GM19463 (cell line): Measurements from ENCODE around the gene OR4A5.
"Not testable (repeated sequence)": the region's sequence is repeated elsewhere in the genome, so short reads cannot be mapped to it uniquely, and the experiment has no call there.

Experiments
- ATAC-seq: cut with Tn5 transposase; IDR thresholded peaks from one replicate; pipeline ENCODE4 v1.9.1; 2021; ENCODE audit warnings: mild to moderate bottlenecking, moderate library complexity; ENCODE audit not compliant: unreplicated experiment

Gene OR4A5, protein sequence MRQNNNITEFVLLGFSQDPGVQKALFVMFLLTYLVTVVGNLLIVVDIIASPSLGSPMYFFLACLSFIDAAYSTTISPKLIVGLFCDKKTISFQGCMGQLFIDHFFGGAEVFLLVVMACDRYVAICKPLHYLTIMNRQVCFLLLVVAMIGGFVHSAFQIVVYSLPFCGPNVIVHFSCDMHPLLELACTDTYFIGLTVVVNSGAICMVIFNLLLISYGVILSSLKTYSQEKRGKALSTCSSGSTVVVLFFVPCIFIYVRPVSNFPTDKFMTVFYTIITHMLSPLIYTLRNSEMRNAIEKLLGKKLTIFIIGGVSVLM

DNA sequence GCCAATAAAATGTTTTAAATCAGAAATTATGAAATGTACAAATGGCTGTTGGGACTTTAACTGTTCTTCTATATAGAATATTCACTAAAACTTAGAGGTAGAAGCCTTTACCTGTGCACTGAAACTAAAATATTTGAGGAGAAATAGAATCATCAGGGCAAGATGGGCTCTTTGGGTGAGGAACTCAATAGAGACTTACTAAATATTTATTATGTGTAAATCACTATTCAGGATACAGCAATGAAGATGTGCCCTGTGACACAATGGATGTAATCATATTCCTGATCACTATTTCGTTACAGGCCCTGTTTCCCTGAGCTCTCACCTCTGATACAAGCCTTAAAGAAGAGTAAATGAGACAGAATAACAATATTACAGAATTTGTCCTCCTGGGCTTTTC is at the start of gene OR4A5:
Gene OR4A5 (plus strand): TSS at position 301 of the 400 bp plus-strand sequence. CDS start 53 bp downstream, at position 354.
- ATAC-seq: not testable (repeated sequence)

DNA sequence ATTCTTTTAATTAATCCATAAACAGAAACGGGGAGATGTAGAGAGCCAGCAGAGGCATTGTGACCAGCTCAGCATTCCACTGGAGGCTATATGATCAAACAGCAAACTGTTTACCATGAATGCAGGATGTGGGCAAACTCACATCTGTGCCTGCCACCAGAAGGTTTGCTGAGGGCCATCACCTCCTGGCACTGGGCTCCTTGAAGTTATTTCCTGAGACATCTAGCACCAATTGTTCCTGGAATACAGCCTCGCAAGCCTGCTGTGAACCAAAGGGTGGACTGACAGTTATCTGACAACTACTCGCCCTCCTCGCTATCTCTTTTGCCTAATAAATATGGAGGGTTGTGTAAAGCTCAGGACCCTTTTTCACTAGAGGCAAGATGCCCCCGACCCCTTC is 13.5 kb downstream of the OR4A5 start:
- not testable (repeated sequence) for ATAC-seq
